HG03135 (cell line): Measurements from ENCODE around the gene LRTM2.

Experiments
- ATAC-seq: cut with Tn5 transposase; IDR thresholded peaks from one replicate; pipeline ENCODE4 v1.9.1; 2021; ENCODE audit warnings: mild to moderate bottlenecking, moderate library complexity; ENCODE audit not compliant: unreplicated experiment

LRTM2 gene

DNA sequence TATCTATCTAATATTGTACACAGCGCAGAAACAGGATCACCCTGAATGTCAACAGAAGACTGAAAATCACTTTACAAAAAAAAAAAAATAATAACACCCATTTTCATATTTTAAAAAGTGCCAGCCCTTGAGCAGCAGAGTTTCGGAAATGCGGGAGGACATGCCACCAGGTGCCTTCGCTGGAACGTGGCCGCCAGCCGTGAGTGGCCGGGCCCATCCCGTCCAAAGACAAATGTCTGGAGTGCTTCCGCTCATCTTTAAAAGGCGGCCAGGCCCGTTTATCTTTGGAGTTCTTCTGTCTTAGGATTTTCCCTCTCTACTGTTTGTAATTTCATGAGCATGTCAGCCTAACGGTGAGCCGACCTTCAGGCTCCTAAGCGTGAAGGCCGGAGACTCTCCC lies 43.5 kb downstream of the LRTM2 start:
- no peak for ATAC-seq

DNA sequence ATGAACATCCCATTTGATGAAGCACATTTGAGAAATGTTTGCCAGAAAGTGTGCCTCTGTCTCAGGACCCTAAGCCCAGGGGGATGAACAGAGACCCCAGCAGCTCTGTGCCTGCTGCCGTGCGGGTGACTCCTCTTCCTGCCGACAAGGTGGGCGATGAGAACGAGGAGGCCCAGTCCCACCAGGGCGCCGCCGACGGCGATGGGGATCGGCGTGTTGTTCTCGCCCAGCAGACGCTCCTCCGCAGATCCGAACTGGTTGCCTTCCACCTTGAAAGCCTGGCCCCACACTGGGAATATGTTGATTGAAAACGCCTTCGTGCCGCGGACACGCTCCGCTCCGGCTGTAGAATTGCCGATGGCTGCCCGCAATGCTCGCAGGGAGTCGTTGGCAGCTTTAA lies 44.1 kb downstream of the LRTM2 start:
- no peak for ATAC-seq

DNA sequence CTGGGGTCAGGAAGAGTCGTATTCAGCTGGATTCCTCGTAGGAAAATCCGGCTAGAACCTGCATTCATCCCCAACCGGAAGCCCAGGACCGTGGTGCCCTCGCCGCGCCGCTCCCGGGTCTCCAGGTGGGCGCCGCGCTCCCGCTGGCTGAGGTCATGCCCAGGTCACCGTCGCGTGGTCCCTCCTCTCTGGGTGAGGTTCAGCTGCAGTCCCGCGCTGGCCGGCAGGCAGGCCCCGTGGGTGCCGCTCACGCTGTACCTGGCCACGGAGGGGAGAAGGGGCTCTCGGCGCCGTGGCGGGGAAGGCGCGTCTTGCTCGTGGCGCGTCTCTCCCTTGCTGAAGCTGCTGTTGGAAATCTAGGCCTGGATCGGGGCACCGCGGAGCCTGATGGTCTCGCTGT lies 44.5 kb downstream of the LRTM2 start:
- no peak for ATAC-seq

DNA sequence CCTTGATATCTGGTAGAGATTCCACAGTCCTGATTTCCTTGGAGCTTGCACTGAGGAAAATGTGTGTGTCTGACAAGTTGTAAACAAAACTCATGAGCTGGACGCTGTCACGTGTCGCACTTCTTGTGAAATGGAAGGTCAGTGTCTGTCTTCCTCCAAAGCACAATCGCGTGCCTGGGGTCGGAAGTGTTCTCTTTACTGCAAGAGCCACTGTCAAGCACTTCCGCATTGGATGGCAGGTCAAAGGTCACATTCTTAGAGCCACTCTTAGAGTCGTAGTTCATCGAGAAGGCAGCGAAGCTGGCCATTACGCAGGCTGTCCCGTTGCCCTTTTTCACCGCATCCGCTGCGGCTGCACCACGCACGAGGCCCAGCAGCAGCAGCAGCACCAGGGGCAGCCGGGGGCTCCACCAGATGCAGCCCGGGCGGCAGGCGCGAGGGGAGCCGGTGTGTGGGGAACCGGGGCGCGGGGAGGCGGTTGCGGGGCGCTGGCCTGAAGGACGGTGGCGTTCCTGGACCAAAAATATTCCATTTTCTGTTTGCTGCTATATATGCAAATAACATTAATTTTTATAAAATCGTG lies 45.0 kb downstream of the LRTM2 start:
- no peak for ATAC-seq

DNA sequence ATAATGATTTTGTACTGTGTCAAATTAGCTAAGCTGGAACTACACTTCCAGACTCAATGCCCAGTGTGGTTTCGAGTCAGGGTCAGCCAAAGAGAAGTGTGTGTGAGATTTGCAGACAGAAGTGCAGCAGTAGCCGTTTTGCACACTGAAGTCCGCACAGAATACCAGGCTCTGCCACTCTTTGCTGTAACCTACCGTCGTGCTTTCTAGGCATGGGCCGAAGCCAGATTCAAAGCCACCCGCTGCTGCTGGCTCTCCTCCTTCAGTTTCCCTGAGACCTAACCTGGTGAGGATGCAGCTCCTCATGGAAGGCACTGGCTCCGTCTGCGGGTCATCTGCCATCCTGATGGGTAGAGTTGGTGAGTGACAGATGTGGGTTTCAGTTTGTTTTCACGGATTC lies 48.8 kb downstream of the LRTM2 start:
- ATAC-seq: no peak

DNA sequence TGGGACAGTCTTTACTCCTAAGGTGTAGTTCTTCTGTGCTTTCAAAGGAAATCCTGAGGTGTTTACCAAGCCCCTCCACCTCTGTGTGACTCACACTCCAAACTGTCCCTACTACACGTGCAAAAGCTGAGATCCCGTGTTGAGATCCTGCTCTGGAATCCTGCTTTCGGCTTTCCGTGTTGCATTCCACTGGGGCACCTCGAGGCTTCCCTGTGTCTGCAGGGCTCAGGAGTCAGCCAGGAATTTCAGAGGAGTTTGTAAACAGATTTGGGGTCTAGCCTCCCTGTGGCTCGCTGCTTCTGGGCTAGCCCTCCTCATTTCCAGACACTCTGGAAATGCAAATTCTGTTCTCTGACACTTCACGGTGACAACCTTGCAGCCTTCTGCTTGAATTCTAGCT lies 49.7 kb downstream of the LRTM2 start:
- ATAC-seq: no peak

DNA sequence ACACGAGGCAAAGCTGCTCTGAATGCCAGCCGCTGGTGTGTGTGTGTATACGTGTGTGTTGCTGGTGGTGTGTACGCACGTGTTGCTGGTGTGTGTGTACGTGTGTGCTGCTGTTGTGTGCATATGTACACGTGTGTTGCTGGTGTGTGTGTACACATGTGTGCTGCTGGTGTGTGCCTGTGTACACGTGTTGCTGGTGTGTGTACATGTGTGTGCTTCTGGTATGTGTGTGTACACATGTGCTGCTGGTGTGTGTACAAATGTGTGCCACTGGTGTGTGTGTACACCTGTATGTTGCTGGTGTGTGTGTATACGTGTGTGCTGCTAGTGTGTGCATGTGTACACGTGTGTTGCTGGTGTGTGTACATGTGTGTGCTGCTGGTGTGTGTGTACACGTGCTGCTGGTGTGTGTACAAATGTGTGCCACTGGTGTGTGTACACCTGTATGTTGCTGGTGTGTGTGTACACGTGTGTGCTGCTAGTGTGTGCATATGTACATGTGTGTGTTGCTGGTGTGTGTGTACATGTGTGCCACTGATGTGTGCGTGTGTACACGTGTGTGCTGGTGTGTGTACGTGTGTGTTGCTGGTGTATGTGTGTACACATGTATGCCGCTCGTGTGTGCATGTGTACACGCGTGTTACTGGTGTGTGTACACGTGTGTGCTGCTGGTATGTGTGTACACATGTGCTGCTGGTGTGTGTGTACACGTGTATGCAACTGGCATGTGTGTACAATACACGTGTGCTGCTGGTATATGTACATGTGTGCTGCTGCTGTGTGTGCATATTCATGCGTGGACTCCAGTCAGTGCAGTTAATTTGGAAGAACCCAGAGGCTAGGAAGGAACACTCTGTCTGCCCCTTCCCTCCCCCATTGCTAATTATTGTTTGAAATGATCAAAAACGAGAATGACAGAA lies 50.9 kb downstream of the LRTM2 start:
- ATAC-seq: no peak

DNA sequence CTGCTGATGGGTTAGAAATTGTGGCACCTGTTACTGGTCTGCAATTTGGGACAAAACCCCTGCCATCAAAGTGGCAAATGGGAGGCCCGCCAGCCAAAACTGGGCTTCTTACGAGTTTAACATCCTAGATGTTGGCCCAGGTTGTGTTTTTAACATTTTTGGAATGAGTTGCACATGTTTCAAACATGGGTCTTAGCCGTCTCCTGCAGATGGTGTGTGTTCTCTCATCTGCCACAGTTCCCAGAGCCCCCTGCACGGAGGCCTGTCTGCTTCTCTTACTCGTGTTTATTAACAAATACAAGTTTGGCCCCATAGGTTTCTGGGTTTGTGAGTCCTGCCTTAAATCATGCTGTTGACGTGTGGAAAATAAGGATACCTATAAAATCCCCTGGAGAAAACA lies 51.6 kb downstream of the LRTM2 start:
- no peak for ATAC-seq

DNA sequence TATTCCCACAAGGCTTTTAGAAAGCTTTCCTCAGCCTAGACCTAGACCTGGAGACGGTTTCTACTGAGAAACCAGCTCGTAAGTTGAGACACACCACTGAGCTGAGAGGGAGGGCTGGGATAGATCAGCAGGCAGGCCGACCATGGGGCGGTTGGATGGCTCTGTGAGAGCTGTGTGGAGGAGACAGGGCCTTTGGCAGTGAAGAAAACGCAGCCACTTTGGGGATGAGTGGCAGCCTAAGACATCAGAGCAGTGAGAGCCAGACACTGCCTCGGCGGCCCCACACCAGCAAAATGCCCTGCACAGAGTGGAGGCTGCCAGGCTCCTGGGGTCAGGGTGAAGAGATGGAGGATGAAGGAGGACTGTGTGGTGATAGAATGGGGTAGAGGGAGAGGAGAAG lies 52.1 kb downstream of the LRTM2 start:
- ATAC-seq: no peak

DNA sequence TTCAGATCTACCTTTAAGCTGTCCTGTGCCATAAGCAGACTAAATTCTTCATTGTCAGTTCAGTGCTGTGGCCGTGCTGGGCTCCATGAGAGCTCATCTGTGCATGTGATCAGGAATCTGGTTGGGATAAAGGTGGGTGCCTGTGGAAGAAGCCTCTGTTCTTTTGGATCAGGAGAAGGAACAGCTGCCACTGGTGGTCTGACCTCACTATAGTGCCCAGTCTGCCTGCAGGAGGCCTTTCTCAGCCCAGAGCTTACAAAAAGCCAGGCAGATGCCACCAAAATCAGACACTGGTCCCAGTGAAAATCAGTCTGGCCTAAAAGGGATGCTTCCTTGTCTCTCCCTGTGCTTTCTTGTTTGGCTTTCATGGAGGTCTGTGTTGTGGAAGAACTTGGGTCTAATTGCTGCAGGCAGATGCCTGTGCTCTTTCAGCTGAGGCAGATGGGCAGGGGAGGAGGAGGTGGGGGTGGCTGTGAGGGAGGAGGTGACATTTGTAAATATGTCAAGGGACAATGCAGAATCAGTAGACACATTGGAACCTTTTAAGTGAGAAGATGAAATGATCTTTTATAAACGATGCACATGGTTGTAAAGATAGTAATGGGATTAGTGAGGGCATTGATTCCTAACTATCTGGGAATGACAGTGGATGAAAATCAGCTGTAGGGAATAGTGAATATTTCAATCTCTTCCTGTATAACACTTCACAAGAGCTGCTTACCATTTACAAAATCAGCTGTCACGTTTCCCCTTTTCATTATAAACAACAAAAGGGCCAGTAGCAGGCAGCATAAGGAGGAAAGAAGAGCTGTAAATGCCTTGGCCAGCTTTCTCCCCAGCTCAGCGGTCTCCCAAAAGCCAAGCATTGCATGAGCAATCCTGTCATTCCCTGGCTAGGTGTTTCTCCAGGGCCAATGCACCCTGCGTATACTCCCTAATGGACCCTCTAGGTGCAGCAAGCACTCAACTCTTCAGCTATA lies 53.5 kb downstream of the LRTM2 start:
- ATAC-seq: no peak

DNA sequence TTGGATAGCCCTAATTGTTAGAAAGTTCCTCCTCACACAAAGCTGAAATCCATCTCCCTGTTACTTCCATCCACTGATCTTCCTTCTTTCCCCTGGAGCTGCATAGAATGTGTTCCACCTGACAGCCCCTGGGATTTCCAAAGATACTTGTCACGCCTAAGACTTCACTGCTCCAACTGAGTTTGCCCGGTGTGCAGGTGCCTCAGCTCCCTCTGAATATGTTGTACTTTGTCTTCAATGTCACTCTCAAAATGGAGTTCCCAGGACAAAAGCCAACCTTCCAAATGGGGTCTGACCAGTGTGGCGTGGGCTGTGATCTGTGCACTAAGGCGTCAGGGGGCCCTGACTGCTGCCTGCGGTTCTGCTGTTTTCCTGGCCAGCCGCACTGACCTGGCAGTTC lies 55.2 kb downstream of the LRTM2 start:
- no peak for ATAC-seq

DNA sequence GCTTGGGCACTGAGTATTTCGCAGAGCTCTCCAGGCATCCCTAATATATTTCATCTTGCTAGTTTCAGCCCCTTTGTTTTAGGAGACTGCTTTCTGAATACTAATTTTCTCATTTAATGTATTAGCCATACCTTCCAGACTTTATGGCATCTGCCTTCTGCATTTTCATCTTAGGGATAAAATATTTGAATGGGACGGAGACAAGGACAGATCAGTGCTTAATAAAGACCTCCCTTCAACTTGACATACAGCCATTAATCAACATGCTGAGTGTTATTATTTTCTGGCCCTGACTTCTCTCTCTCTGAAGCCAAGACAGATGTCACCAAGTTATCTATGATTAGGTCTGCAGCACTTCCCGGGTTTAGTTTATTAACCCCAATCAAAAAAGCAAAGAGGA lies 55.7 kb downstream of the LRTM2 start:
- no peak for ATAC-seq

DNA sequence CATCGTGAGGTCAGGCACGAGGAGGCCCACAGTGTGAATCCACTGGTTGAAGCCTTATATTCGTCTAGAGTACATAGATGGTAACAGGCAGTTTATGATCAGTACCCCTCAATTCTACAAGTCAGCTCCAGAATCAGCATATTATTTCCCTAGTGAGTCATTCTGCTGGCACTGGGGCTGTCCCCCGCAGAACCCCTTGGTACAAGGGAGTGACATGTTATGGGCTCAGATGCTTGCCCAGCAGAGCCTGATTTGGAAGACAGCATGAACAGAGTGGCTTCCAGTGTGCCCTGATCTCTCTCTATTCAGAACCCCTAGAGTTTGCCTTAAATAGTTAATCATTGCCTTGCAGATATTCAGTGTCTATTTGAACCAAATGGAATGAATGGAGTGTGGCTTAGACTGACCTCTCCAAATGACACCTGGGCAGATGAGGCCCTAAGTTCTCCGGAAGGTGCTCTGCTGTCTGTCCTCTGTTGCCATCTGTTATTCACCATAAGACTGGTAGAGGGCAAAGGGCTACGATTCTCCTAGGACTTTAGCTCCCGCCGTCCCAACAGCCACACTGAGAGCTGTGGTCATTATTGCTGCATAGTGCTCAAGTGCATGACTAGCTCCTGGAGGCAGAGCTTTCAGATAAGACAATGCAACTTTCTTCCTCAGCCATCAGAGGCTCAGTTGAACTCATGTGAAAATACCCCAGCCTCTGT lies 57.0 kb downstream of the LRTM2 start:
- no peak for ATAC-seq

DNA sequence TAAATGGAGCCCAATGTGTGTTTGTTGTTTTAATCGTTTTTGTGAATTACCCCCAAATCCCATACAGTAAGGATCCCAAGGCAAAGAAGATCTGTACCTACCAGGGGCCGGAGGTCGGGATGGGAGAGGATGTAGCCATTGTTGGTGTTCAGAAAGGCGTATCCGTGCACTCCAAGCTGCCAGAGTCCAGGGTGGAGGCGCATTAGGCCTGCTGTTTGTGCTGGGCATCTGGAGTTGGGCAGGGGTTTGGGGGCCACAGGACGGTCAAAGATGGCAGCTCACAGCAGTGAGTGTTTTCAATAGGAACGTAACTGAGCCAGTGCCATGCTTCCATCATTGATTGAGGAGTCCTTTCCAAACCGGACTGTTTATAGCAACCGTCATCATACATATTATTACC lies 57.8 kb downstream of the LRTM2 start:
- ATAC-seq: no peak

DNA sequence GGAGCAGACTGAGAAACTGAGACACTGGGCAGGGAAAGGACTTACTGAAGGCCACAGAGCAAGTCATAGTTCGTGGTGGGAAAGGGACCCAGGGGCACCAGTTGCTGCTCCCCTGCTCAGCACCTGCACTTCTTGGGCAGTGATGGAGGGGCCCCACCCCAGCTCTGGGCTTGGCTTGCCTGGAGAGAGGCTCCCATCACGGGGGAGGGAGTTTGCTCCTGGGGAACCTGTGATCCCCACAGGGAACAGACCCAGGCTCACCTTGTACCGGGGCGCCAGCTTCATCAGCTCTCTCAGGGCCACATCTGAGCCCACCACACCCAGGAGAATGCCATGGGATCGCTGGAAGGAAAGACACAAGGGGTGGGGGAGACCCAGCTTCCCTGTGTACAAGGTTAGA lies 58.3 kb downstream of the LRTM2 start:
- ATAC-seq: no peak

DNA sequence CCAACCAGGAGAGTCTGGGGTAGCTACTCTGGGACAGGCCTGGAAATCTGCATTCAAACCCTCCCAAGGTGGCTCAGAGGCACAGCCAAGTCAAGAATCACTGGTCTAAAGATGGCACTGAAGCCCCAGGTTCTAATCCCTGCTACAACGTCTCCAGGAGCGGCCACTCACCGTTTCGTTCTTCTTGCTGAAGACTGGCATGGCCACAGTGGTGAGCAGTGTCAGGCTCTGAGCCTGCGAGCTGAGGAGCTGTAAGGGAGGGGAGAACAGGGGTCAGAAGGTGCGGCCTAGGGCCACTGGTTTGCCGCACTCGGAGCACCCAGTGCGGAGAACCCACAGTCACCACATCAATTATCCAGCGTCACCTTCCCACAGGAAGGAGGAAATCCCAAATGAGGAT lies 59.3 kb downstream of the LRTM2 start:
- no peak for ATAC-seq

DNA sequence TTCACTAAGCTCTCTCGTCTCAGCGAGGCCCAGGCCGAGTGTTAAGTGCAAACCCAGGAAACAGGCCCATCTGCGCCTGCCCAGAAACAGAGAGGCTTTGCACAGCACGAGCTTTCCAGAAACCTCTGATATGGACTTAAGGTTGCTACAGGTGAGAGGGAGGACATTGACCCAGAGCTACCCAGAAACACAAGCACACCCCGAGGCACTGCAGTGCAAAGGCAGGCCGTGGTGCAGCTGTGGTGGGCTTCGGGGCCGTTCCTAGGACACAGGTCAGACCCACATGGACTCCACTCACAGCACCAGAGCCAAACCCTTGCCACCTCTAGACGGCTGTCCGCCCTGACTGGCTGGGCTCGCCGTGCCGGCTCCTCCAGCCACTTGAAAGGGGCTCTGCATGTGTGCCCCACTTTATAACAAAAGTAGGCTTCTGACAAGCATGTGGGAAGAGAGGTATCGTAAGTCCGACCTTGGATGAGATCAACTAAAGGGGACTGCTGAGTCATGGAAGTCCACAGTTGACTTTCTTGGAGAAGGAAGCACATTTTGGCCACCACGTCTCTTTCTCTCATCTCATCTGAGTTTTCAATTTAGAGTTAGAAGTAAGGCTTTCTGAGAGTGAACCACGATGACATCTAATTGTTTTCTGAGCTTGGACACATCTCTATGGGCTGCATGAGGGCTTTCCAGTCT lies 59.9 kb downstream of the LRTM2 start:
- no peak for ATAC-seq

DNA sequence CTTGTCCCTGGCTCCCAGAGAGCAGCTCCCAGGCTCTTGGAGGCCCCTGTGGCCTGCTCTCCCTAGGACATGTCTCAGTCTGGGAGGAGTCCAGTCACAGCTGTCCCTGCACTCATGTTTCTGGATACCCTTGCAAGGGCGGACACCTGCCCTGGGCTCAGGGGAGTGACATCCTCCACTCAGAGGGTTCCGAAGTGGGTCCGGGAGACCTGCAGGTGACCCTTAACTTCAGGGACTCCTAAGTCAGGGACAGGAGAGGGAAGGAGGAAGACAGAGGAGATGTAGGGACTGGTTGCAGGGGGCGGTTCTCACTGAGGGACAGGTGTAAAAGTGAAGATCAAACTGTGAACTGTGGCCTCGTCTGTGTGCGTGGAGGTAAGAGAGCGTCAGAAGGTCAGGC lies 60.5 kb downstream of the LRTM2 start:
- ATAC-seq: no peak

DNA sequence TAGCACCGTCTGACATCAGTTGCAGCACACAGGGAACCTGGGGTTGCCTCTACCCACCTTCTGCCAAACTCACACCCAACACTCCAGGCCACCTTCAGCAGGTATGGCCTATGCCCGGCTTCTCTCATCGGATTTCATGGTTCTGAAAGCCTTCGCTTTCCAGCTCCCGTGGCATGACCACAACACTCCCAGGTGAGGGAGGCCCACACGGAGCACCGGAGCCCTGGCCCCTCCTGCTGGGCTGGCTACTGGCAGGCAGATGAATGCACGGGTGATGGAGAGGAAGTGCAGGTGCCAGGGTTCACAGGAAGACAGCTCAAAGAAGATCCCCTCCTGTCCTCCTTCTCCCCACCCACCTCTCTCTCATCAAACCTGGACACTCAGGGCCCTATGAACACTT lies 60.9 kb downstream of the LRTM2 start:
- no peak for ATAC-seq

DNA sequence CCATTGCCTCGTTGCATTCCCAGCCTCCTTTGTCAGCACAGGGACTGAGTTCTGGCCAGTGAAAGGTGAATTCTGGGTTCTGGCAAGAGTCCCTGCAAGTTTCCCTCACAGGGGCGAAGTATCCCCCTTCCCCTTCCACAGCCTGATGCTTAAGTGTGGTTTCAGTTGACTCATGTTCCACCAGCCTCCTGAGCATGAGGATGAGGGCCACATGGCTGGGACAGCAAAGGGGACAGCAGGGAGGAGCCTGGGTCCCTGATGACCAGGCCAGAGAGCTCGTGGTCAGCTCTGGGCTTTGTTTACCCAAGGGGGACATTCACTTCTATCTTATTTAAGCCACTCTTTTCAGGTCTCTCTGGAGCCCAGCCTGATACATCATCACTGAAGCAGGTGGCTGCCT lies 61.6 kb downstream of the LRTM2 start:
- ATAC-seq: no peak
